Mesendoderm (in vitro differentiated cells): Measurements from ENCODE around the gene CFAP46.

Experiments used
- DNase-seq: peaks from one replicate; pipeline ENCODE4 v3.0.0; 2013
- H2AK5ac ChIP-seq: 2 replicates; pipeline ENCODE4 v1.6.1; 2013; ENCODE audit warnings: low read length, inconsistent platforms
- H2BK120ac ChIP-seq: 2 replicates; pipeline ENCODE4 v1.6.1; 2013; ENCODE audit warnings: low read depth, mild to moderate bottlenecking, low read length, moderate library complexity, mixed read lengths
- H2BK15ac ChIP-seq: replicated peaks from 2 replicates; pipeline ENCODE4 v1.6.1; 2013; ENCODE audit warnings: low read depth, mild to moderate bottlenecking, moderate library complexity
- H2BK5ac ChIP-seq: 2 replicates; pipeline ENCODE4 v1.6.1; 2013; ENCODE audit warnings: low read length, inconsistent platforms
- H3K18ac ChIP-seq: 2 replicates; pipeline ENCODE4 v1.6.1; 2013; ENCODE audit warnings: mild to moderate bottlenecking, low read length, mixed read lengths
- H3K23ac ChIP-seq: one replicate; pipeline ENCODE4 v1.6.1; 2013; ENCODE audit warnings: low read length
- H3K27ac ChIP-seq: 2 replicates; pipeline ENCODE4 v1.5.1; 2013; ENCODE audit warnings: low read depth, mild to moderate bottlenecking, inconsistent platforms, low read length, moderate library complexity
- H3K27me3 ChIP-seq: 2 replicates; pipeline ENCODE4 v1.6.1; 2013; ENCODE audit warnings: low read length, control low read depth, mild to moderate bottlenecking, inconsistent platforms; ENCODE audit not compliant: insufficient read depth, poor library complexity
- H3K36me3 ChIP-seq: 2 replicates; pipeline ENCODE4 v1.6.1; 2013; ENCODE audit warnings: low read length, inconsistent platforms; ENCODE audit not compliant: control insufficient read depth, insufficient read depth
- H3K4ac ChIP-seq: one replicate; pipeline ENCODE4 v1.6.1; 2013; ENCODE audit warnings: low read depth, mild to moderate bottlenecking, low read length, moderate library complexity
- H3K4me1 ChIP-seq: 2 replicates; pipeline ENCODE4 v1.6.1; 2013; ENCODE audit warnings: low read depth, low read length, inconsistent platforms; ENCODE audit not compliant: control insufficient read depth
- H3K4me2 ChIP-seq: 2 replicates; pipeline ENCODE4 v1.6.1; 2013; ENCODE audit warnings: low read length
- H3K4me3 ChIP-seq: 2 replicates; pipeline ENCODE4 v1.5.1; 2013; ENCODE audit warnings: mild to moderate bottlenecking, low read length
- H3K56ac ChIP-seq: one replicate; pipeline ENCODE4 v1.6.1; 2013; ENCODE audit warnings: low read length
- H3K79me1 ChIP-seq: 2 replicates; pipeline ENCODE4 v1.6.1; 2013; ENCODE audit warnings: low read length, inconsistent platforms
- H3K79me2 ChIP-seq: 2 replicates; pipeline ENCODE4 v1.6.1; 2013; ENCODE audit warnings: mild to moderate bottlenecking, low read length; ENCODE audit not compliant: control insufficient read depth, insufficient read depth
- H3K9ac ChIP-seq: 2 replicates; pipeline ENCODE4 v1.6.1; 2013; ENCODE audit warnings: low read length, inconsistent platforms
- H4K5ac ChIP-seq: one replicate; pipeline ENCODE4 v1.6.1; 2013; ENCODE audit warnings: low read length
- H4K8ac ChIP-seq: one replicate; pipeline ENCODE4 v1.6.1; 2013; ENCODE audit warnings: low read depth, mild to moderate bottlenecking, control low read depth, low read length, moderate library complexity
- WGBS: extraction: QIAGEN DNeasy Blood & Tissue Kit; methylation state at CpG from one replicate; pipeline ENCODE4 v1.1.7; 2013; ENCODE audit warnings: low lambda C conversion rate, missing lambda C conversion rate; ENCODE audit not compliant: insufficient coverage; ENCODE audit errors: extremely low coverage; 5-methylcytosine and 5-hydroxymethylcytosine counted together

Gene CFAP46

GRCh38 chr10:132926777-132927650, 15.4 kb downstream of the CFAP46 start:
- Histone ChIP-seq H3K79me2 (no peaks in the 10 kb centered on the region), H3K4ac (no peak overlapping the region)
- WGBS = no CpG with 5 or more reads among the region's 52 CpGs

DNA sequence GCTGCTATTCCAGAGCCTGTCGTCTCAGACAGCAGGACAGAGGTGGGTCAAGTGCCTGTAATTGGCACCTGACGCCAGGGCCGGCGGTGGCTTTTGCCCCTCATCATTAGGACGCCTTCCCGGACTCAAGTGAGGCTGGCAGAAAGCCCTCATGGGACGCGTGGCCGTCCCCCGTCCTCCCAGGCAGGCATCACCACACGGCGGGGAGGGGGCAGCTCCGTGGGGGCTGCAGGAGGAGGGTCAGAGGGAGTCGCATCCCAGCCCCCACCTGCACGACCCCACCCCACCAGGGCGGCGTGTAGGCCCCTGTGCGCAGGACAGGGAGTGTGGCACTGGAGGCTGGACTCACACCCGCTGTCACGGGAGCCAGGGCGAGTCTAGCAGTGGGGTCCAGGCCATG, 16.3 kb downstream of the CFAP46 start:
- Histone ChIP-seq H3K4me1 (no peaks in the 10 kb centered on the region), H3K27me3 (no peaks in the 10 kb centered on the region), H3K4me2 (no peak overlapping the region), H2AK5ac (no peak overlapping the region), H3K36me3 (no peaks in the 10 kb centered on the region), H2BK120ac (no peak overlapping the region), H3K23ac (no peak overlapping the region), H3K4me3 (no peak overlapping the region), H2BK15ac (no peak overlapping the region), H2BK5ac (no peak overlapping the region), H4K8ac (no peak overlapping the region), H3K18ac (no peak overlapping the region), H3K9ac (no peak overlapping the region), H3K56ac (no peak overlapping the region), H3K79me2 (no peaks in the 10 kb centered on the region), H4K5ac (no peak overlapping the region), H3K27ac (no peak overlapping the region), H3K4ac (no peak overlapping the region), H3K79me1 (no peaks in the 10 kb centered on the region)
- no peak for DNase-seq
- no CpG with 5 or more reads among the region's 21 CpGs for WGBS

More at GRCh38 chr10:132926777-132927650, 15.4 kb downstream of the CFAP46 start:
- Histone ChIP-seq H3K18ac (no peak overlapping the region), H3K27ac (no peak overlapping the region), H2BK120ac (no peak overlapping the region), H2BK15ac (no peak overlapping the region), H2BK5ac (no peak overlapping the region), H3K9ac (no peak overlapping the region), H3K4me3 (no peak overlapping the region), H3K23ac (no peak overlapping the region), H3K27me3 (no peaks in the 10 kb centered on the region), H4K8ac (no peak overlapping the region), H2AK5ac (no peak overlapping the region), H3K79me1 (no peaks in the 10 kb centered on the region), H4K5ac (no peak overlapping the region), H3K36me3 (no peaks in the 10 kb centered on the region), H3K56ac (no peak overlapping the region), H3K4me1 (no peaks in the 10 kb centered on the region), H3K4me2 (no peak overlapping the region)
- no peak for DNase-seq

GRCh38 chr10:132925614-132926013, 16.8 kb downstream of the CFAP46 start:
- no CpG with 5 or more reads among the region's 22 CpGs for WGBS
- no peak for DNase-seq
- H3K4me1 ChIP-seq = no peaks in the 10 kb centered on the region

GRCh38 chr10:132925071-132925561, 17.3 kb downstream of the CFAP46 start:
- Histone ChIP-seq H2BK120ac (no peak overlapping the region), H3K4me3 (no peak overlapping the region), H3K9ac (no peak overlapping the region), H3K79me1 (no peaks in the 10 kb centered on the region), H2AK5ac (no peak overlapping the region), H3K4me2 (no peak overlapping the region), H4K8ac (no peak overlapping the region), H2BK15ac (no peak overlapping the region), H4K5ac (no peak overlapping the region), H3K36me3 (no peaks in the 10 kb centered on the region), H3K27ac (no peak overlapping the region), H3K4me1 (no peaks in the 10 kb centered on the region), H3K23ac (no peak overlapping the region), H3K27me3 (no peaks in the 10 kb centered on the region), H3K79me2 (no peaks in the 10 kb centered on the region), H2BK5ac (no peak overlapping the region), H3K18ac (no peak overlapping the region), H3K56ac (no peak overlapping the region), H3K4ac (no peak overlapping the region)
- DNase-seq = no peak
- no CpG with 5 or more reads among the region's 24 CpGs for WGBS

More at GRCh38 chr10:132925614-132926013, 16.8 kb downstream of the CFAP46 start:
- H3K79me2 ChIP-seq = no peaks in the 10 kb centered on the region
- no peak overlapping the region for H2BK15ac ChIP-seq
- no peaks in the 10 kb centered on the region for H3K27me3 ChIP-seq
- H3K27ac ChIP-seq = no peak overlapping the region
- H2BK5ac ChIP-seq = no peak overlapping the region
- no peak overlapping the region for H4K5ac ChIP-seq
- no peak overlapping the region for H3K56ac ChIP-seq
- no peak overlapping the region for H3K4me3 ChIP-seq
- H3K4ac ChIP-seq = no peak overlapping the region
- H2BK120ac ChIP-seq = no peak overlapping the region
- no peaks in the 10 kb centered on the region for H3K36me3 ChIP-seq
- H3K18ac ChIP-seq = no peak overlapping the region
- H3K79me1 ChIP-seq = no peaks in the 10 kb centered on the region
- no peak overlapping the region for H4K8ac ChIP-seq
- H3K4me2 ChIP-seq = no peak overlapping the region
- no peak overlapping the region for H2AK5ac ChIP-seq
- H3K23ac ChIP-seq = no peak overlapping the region
- no peak overlapping the region for H3K9ac ChIP-seq

- Histone ChIP-seq H3K23ac (no peak overlapping the region), H3K18ac (no peak overlapping the region), H3K4me2 (no peak overlapping the region), H3K79me2 (no peaks in the 10 kb centered on the region), H3K9ac (no peak overlapping the region), H3K79me1 (no peaks in the 10 kb centered on the region), H4K5ac (no peak overlapping the region), H3K4me3 (no peak overlapping the region), H4K8ac (no peak overlapping the region), H2BK5ac (no peak overlapping the region), H3K27ac (no peak overlapping the region), H3K27me3 (no peaks in the 10 kb centered on the region), H2AK5ac (no peak overlapping the region), H3K4me1 (no peaks in the 10 kb centered on the region), H3K56ac (no peak overlapping the region), H3K4ac (no peak overlapping the region), H3K36me3 (no peaks in the 10 kb centered on the region), H2BK15ac (no peak overlapping the region), H2BK120ac (no peak overlapping the region)
- no CpG with 5 or more reads among the region's 42 CpGs for WGBS
- no peak for DNase-seq
Measured at GRCh38 chr10:132924046-132924952, 18.1 kb downstream of the CFAP46 start.
